Airway epithelial cell (primary cell): ENCODE data around the gene THRSP. TPM values are rescaled to one million over a fixed set of nuclear protein-coding genes. Genes with fewer than 3 reads are reported as not detected.

Experiments
- total RNA-seq: library from RNA; depleted of rRNA; stranded (reverse); fragments of >200 nt; gene quantifications from 2 replicates; pipeline ENCODE4 v1.2.3, GENCODE V29; 2015

The THRSP gene
- not detected in 2 replicates for total RNA-seq

GRCh38 chr11:78063440-78064181 is at the start of gene THRSP:
Gene THRSP (plus strand): TSS chr11:78063861. CDS start chr11:78063882, 21 bp downstream.

DNA sequence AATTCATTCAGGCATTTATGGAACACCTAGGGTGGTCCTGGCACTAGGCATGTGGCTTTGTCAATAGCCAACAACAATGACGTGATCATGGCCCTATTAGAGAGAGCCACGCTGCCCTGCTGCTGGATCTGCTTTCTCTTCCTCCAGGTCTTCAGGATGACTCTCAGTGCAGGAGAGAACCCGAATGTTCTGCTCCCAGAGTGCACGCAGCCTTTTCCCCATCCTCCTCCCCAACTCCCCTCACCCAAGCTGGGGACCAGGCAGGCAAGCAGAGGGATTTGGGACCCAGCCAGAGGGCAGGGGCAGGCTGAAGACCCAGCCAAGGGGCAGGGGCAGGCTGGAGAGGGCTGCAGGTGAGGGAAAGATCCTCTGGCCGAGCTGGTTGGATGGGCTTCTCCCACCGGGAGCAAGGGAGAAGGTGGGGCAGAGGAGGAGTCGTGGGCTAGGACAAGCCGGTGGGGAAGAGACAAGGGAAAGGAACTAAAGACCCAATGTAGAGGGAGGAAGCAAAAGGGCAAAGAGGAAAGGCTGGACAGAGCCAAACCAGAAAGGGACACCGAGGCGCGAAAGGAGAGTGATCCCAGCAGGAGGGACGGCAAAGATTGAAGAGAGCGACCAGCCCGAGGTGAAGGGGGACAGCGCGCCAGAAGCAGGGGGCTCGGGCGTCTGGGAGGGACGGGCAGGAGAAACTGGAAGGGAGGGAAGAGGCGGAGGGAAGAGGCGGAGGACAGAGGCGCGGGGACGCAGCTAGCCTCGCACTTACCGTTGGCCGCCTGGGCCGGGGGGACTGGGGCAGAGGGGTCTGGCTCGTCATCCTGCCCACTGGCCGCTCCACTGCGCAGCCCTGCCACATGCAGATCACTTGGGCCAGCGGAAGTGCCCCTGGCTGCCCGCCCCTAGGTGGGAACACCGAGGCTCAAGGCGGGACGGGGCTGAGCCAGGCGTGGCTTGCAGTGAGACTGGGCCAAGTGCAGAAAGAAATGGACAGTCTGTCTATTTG is 41.0 kb upstream of the THRSP start, which contains the start of gene KCTD14:
KCTD14 (minus strand) TSS at position 880 of the 1,000 bp plus-strand sequence; CDS start at position 853, 27 bp downstream.

GRCh38 chr11:78079232-78080083 is 15.8 kb downstream of the THRSP start, which contains the start of gene NDUFC2:
Gene NDUFC2 (minus strand): TSS chr11:78079862. CDS start chr11:78079744, 118 bp downstream.

Other genes with a start within 250 kb of the THRSP start
- gene RSF1, start 243.1 kb upstream of the THRSP start, total RNA-seq = 16.3 and 40.6 TPM in 2 replicates
- 10.3 and 16.3 TPM in 2 replicates for gene AAMDC, start 242.7 kb upstream of the THRSP start, total RNA-seq
- gene INTS4, start 69.2 kb upstream of the THRSP start, total RNA-seq = 8.2 and 14.6 TPM in 2 replicates
- gene KCTD14, start 40.6 kb upstream of the THRSP start, total RNA-seq = 6.0 and 7.1 TPM in 2 replicates
- 120 and 157 TPM in 2 replicates for gene NDUFC2, start 16.0 kb downstream of the THRSP start, total RNA-seq
- 18.8 and 28.4 TPM in 2 replicates for gene ALG8, start 75.8 kb downstream of the THRSP start, total RNA-seq
- 9.8 and 12.1 TPM in 2 replicates for gene KCTD21, start 124.8 kb downstream of the THRSP start, total RNA-seq
- gene USP35, start 125.1 kb downstream of the THRSP start, total RNA-seq = 4.6 and 5.8 TPM in 2 replicates